ENCODE measurements around the gene ECHDC3. TPM values are rescaled to one million over a fixed set of nuclear protein-coding genes. Genes with fewer than 3 reads are reported as not detected.

The ECHDC3 gene
- total and polyA plus RNA-seq, 2 of the 4 experiments (the other 2 are of a cell fraction) = 4.3 to 5.0 TPM

- Histone ChIP-seq H3K4me1 (ENCODE audit: control insufficient read depth, insufficient read depth, low read length) (peaks cover 1% of the 10 kb centered on the region; the same call in 1 of the 2 replicates), H2AK5ac (ENCODE audit: low read depth, low read length) (no peak overlapping the region), H4K5ac (ENCODE audit: low read depth, low read length) (no peak overlapping the region), H3K9ac (ENCODE audit: low read depth, low read length) (no peak overlapping the region), H3K36me3 (ENCODE audit: control insufficient read depth, insufficient read depth, low read length) (no peaks in the 10 kb centered on the region), H2BK120ac (ENCODE audit: low read depth, low read length) (no peak overlapping the region), H3K9me1 (ENCODE audit: insufficient read depth, low read length) (no peaks in the 10 kb centered on the region), H3K56ac (ENCODE audit: extremely low read depth, insufficient read depth, low read length) (no peak overlapping the region), H2BK5ac (ENCODE audit: low read depth, low read length, poor library complexity, severe bottlenecking) (no peak overlapping the region), H2AK9ac (replicated peaks; ENCODE audit: low read depth, low read length, poor library complexity) (no peak overlapping the region), H3K4ac (ENCODE audit: low read depth, low read length) (no peak overlapping the region), H2BK15ac (ENCODE audit: low read depth, low read length) (no peak overlapping the region), H4K20me1 (ENCODE audit: insufficient read depth, low read length) (no peaks in the 10 kb centered on the region), H3K79me1 (ENCODE audit: low read depth in 1 of 2, low read length in 2 of 2) (no peaks in the 10 kb centered on the region), H3K14ac (replicated peaks; ENCODE audit: low read depth, low read length) (no peak overlapping the region), H3K27ac (ENCODE audit: insufficient read depth, low read length) (no peak overlapping the region), H3K9me3 (ENCODE audit: control insufficient read depth, insufficient read depth, low read length) (no peaks in the 10 kb centered on the region), H3K23ac (ENCODE audit: low read depth, low read length) (no peak overlapping the region), H3K4me3 (ENCODE audit: insufficient read depth, low read depth, low read length) (no peak overlapping the region), H3K27me3 (ENCODE audit: control insufficient read depth, insufficient read depth, low read length) (peaks cover 5% of the 10 kb centered on the region; the same call in 1 of the 2 replicates), H3K4me2 (ENCODE audit: low read depth, low read length) (no peak overlapping the region), H4K8ac (ENCODE audit: low read depth in 2 of 2, low read length in 2 of 2) (no peak overlapping the region), H4K91ac (ENCODE audit: insufficient read depth, low read depth, low read length) (no peak overlapping the region), H3K18ac (ENCODE audit: low read depth, low read length) (no peak overlapping the region), H2BK20ac (ENCODE audit: low read depth, low read length) (no peak overlapping the region), H2AFZ (replicated peaks; ENCODE audit: low read length, poor library complexity) (no peak overlapping the region)
- BruUV-seq (replicated peaks) = no TSS peak
- POLR2A ChIA-PET (ENCODE audit: unreplicated experiment) = no interaction called here
- DNase-seq (no peak), ATAC-seq (ENCODE audit: low read depth) (no peak)
- CTCF ChIA-PET = interaction anchor here (1.1 kb wide), 1 partner anchor 170 kb away, joined by 3 read pairs; no protein-coding TSS in a partner anchor
- 17% methylated on average over 1 of the region's 6 CpGs; no CpG with 5 or more reads in 1 of the 2 experiments for WGBS, 2 experiments (ENCODE audit: extremely low coverage in 2 of 2, insufficient read length in 1 of 2)
- intact Hi-C loops (cut with micrococcal nuclease) (no loop called here), in situ Hi-C loops (cut with MboI; ENCODE audit: low sequenced_read_pairs) (no loop called here), dilution Hi-C loops (cut with HindIII; ENCODE audit: low sequenced_read_pairs, unreplicated experiment) (no loop called here)
- TF ChIP-seq USF2 (IDR thresholded peaks at IDR 0.05; ENCODE audit: low read depth, low read length) (no peak), NFE2L2 (IDR thresholded peaks at IDR 0.05; ENCODE audit: low read depth, low read length) (no peak), FOS (IDR thresholded peaks at IDR 0.05; ENCODE audit: low read depth, low read length) (no peak), RCOR1 (IDR thresholded peaks at IDR 0.05; ENCODE audit: insufficient replicate concordance, low read length) (no peak), RAD21 (IDR thresholded peaks at IDR 0.05; ENCODE audit: low read length) (no peak), CHD1 (IDR thresholded peaks at IDR 0.05; ENCODE audit: low read depth, low read length) (no peak), POLR2A (IDR thresholded peaks at IDR 0.05; ENCODE audit: low read depth, low read length) (no peak), MAZ (IDR thresholded peaks at IDR 0.05; ENCODE audit: borderline replicate concordance, low read depth, low read length) (no peak), MAFK (IDR thresholded peaks at IDR 0.05; ENCODE audit: low read depth, low read length) (no peak), RFX5 (IDR thresholded peaks at IDR 0.05; ENCODE audit: low read depth, low read length) (no peak), ELK1 (IDR thresholded peaks at IDR 0.05; ENCODE audit: borderline replicate concordance, low read depth, low read length) (no peak), MXI1 (IDR thresholded peaks at IDR 0.05; ENCODE audit: borderline replicate concordance, low read depth, low read length) (no peak), SMC3 (IDR thresholded peaks at IDR 0.05; ENCODE audit: low read depth, low read length) (no peak)
Observed at GRCh38 chr10:11701451-11702095, 40.6 kb upstream of the ECHDC3 start.

Data from IMR-90 (cell line).